Retinal pigment epithelial cell (primary cell): ENCODE data around the gene SLC24A3.

Experiments
- DNase-seq: peaks from one replicate; pipeline ENCODE4 v3.0.0-alpha.2; 2010; ENCODE audit warnings: low read depth
- H3K4me3 ChIP-seq: 2 replicates; pipeline ENCODE4 v1.5.1; 2011; ENCODE audit warnings: mild to moderate bottlenecking, low read length, control low read depth, moderate library complexity
- TF ChIP-seq, protein P1 (sequence below): conservative IDR thresholded peaks from 2 replicates; pipeline ENCODE4 v1.5.1; 2011; ENCODE audit warnings: low read depth, low read length, control low read depth, inconsistent platforms

The SLC24A3 gene

DNA sequence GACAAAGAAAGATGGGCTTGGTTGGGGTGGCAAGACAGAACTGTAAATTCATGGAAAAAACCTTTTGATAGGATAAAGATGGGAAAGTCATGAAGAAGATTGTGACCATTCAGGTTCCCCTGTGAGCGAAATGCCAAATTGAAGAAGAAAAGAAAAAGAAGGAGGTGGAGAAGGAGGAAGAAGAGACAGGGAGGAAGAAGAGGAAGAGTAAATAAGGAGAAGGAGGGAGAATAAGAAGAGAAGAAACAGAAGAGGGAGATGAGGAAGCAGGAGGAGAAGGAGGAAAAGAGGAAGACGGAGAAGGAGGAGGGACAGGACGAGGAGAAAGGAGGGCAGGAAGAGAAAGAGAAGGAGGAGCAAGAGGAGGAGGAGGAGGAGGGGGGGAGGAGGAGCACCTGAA, 199.8 kb downstream of the SLC24A3 start:
- DNase-seq, result no peak
- TF ChIP-seq, protein P1, sequence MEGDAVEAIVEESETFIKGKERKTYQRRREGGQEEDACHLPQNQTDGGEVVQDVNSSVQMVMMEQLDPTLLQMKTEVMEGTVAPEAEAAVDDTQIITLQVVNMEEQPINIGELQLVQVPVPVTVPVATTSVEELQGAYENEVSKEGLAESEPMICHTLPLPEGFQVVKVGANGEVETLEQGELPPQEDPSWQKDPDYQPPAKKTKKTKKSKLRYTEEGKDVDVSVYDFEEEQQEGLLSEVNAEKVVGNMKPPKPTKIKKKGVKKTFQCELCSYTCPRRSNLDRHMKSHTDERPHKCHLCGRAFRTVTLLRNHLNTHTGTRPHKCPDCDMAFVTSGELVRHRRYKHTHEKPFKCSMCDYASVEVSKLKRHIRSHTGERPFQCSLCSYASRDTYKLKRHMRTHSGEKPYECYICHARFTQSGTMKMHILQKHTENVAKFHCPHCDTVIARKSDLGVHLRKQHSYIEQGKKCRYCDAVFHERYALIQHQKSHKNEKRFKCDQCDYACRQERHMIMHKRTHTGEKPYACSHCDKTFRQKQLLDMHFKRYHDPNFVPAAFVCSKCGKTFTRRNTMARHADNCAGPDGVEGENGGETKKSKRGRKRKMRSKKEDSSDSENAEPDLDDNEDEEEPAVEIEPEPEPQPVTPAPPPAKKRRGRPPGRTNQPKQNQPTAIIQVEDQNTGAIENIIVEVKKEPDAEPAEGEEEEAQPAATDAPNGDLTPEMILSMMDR, result no peak
- no peak overlapping the region for H3K4me3 ChIP-seq

DNA sequence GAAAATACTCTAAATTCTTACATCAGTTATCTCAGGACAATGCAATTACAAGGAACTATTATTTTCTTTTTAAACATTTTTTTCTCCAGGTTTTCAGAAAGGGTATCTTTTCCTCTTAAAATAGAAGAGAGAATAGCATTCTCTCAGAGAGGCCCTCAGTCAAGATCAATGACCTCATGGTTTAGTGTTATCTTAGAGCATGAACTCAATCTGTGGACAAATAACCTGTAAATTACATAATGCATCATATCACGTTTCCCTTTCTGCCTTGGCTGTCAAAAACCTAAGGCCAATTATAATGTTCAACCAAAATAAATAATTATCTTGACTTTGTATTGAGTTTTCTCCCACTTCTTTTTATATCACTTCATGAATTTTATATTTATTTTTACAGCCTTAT, 202.2 kb downstream of the SLC24A3 start:
- TF ChIP-seq, protein P1, result no peak
- no peak for DNase-seq

DNA sequence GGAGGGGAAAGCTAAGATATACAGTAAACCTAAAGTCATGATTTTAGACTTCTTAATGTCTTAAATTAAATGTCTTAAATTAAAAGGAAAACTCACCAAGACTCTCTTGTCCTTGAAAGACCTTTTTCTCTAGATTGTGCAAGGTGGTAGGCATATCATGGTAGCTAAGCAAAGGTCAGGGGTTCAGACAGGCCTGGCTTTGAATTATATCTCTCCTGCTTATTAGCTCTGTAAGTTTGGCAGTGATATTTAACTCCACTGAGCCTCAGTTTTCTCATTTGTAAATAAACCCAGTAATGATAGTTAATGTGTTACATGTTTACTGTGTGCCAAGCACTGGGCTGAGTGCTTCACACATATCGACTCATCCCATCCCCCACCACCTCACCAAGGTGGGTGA, 203.3 kb downstream of the SLC24A3 start:
- DNase-seq, result no peak
- TF ChIP-seq, protein P1, result no peak
- H3K4me3 ChIP-seq, result no peak overlapping the region

More for the DNA sequence above, 202.2 kb downstream of the SLC24A3 start:
- no peak overlapping the region for H3K4me3 ChIP-seq

DNA sequence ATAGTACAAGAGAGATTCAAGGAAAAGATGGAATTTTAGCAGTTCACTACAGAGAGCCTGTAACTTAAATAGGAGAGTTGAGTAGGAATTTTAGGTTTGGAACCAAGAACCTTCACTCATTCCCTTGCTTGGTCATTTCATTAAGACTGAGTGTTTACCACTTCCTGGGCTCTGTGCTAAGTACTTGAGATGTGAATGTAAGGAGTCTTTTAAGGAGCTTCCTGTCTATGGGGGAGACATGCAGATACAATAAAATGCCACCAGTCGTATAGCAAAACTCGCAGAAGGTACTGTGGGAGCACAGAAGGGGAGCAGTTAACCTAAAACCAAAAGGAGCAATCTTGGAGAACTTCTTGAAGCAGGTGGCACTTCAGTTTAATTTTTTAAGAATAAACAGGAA, 204.2 kb downstream of the SLC24A3 start:
- TF ChIP-seq, protein P1, result no peak
- DNase-seq, result no peak
- H3K4me3 ChIP-seq, result no peak overlapping the region

DNA sequence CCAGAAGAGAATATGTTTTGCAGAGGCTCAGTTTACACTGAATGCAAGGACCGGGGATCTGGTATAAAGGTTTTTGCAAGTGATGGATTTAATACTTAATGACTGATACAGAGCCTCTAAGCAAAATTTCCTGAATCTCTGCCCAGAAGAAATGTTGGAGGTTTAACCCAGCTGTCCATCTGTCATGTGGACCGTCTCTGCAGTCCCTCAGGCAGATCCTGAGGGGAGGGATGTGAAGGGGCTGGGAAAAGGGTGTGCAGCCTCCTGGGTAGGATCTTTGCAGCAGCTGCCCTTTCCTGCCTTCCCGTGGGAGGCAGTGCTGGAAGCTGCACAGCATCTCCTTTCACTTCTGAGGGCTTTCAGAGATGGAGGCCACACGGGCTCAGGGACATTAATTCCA, 207.0 kb downstream of the SLC24A3 start:
- TF ChIP-seq, protein P1, result no peak
- DNase-seq, result no peak
- no peak overlapping the region for H3K4me3 ChIP-seq

DNA sequence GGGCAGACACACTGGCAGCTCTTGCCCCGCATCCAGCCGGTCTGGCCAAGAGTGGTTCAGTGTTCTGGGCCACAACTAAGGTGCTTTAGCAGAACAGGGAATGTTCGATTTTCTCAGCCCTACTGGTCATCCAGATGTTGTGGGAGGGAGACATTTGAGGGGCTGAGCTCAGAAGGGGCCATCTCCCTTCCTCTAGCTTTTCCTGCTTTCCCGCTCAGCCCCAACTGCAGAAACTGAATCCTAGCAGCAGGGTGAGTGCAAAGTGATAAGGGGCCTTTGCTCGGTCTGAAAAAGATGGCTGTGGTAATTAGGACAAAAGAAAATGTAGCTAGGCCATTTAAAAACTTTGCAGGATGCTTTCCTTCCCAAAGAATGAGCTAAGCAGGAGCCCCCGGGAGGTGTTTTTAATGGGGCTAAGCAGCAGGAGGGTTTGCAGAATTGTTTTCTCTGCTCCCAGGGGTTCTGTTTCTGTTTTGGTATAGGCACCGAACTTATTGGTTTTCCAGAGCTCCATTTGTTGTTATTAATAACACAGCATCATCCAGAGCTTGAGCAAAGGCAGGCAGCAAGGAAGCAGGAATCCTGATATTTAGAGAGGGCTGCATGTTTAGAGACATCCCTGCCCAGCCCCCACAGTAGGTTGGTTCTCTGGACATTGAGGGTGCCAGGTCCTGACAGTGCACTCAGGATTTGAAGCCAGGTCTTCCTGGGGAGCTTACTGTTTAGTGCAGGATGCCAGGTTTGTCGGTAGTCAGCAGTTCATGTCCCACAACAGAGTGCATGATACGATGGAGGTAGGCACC, 210.9 kb downstream of the SLC24A3 start:
- no peak for DNase-seq
- TF ChIP-seq, protein P1, result no peak
- no peak overlapping the region for H3K4me3 ChIP-seq
